HepG2 (cell line): ENCODE data around the gene HERC4. TPM values are rescaled to one million over a fixed set of nuclear protein-coding genes. Genes with fewer than 3 reads are reported as not detected.

Experiments used
- GABPA ChIP-seq, 2 experiments: IDR thresholded peaks; 2 replicates each; pipeline ENCODE4 v1.6.1; 2011 to 2016; ENCODE audit warnings: low read depth in 2 of 2, low read length in 1 of 2, missing biosample characterization in 1 of 2, missing genetic modification characterization in 1 of 2
- GTF2F1 ChIP-seq: fragments of 150-350 bp; IDR thresholded peaks from 2 replicates; pipeline ENCODE4 v1.6.1; 2014; ENCODE audit warnings: low read length
- ISL2 ChIP-seq: sonication (generic); formaldehyde crosslinking; IDR thresholded peaks from 2 replicates; pipeline ENCODE4 v1.5.0; 2020; ENCODE audit warnings: missing genetic modification reagents
- ONECUT2 ChIP-seq: sonication (generic); formaldehyde crosslinking; IDR thresholded peaks from 2 replicates; pipeline ENCODE4 v1.4.0; 2020; ENCODE audit warnings: missing genetic modification reagents
- REXO4 ChIP-seq: sonication (generic); formaldehyde crosslinking; IDR thresholded peaks from 2 replicates; pipeline ENCODE4 v1.8.0; 2022; ENCODE audit warnings: missing genetic modification reagents, mild to moderate bottlenecking, borderline replicate concordance
- SAFB2 ChIP-seq: sonication (generic); formaldehyde crosslinking; IDR thresholded peaks from 2 replicates; pipeline ENCODE4 v1.5.1; 2020; ENCODE audit warnings: missing genetic modification reagents, low read depth, mild to moderate bottlenecking, borderline replicate concordance
- TARDBP ChIP-seq: sonication (generic); formaldehyde crosslinking; IDR thresholded peaks from 2 replicates; pipeline ENCODE4 v1.8.0; 2022; ENCODE audit warnings: mild to moderate bottlenecking, missing genetic modification reagents
- ZMYM2 ChIP-seq: sonication (generic); formaldehyde crosslinking; IDR thresholded peaks from 2 replicates; pipeline ENCODE4 v1.8.0; 2022; ENCODE audit warnings: mild to moderate bottlenecking, missing genetic modification reagents
- ZNF124 ChIP-seq: sonication (generic); formaldehyde crosslinking; IDR thresholded peaks from 2 replicates; pipeline ENCODE4 v1.4.0; 2020; ENCODE audit warnings: missing genetic modification reagents
- ZNF343 ChIP-seq: sonication (generic); formaldehyde crosslinking; IDR thresholded peaks from 2 replicates; pipeline ENCODE4 v1.4.0; 2020; ENCODE audit warnings: mild to moderate bottlenecking, missing genetic modification reagents
- ZNF558 ChIP-seq: sonication (generic); formaldehyde crosslinking; IDR thresholded peaks from 2 replicates; pipeline ENCODE4 v1.9.0; 2022; ENCODE audit warnings: mild to moderate bottlenecking, missing genetic modification reagents, borderline replicate concordance
- ZNF563 ChIP-seq: sonication (generic); formaldehyde crosslinking; IDR thresholded peaks from 2 replicates; pipeline ENCODE4 v1.8.0; 2022; ENCODE audit warnings: mild to moderate bottlenecking, moderate library complexity, missing genetic modification reagents
- polyA plus RNA-seq, 8 experiments: library from polyadenylated mRNA; depleted of rRNA in 3 of 8; stranded (reverse) in 7 of 8; unstranded in 1 of 8; fragments of >200 nt; fragmentation: Illumina TruSeq in 4 of 8; extraction: Trizol in 4 of 8; gene quantifications; 2 replicates each; pipeline versions ENCODE4 v1.2.1 to v1.2.3, GENCODE V29; 2011 to 2016; ENCODE audit warnings: low read depth in 4 of 8, missing spikeins in 1 of 8, mixed read lengths in 1 of 8; ENCODE audit not compliant: insufficient read depth in 1 of 8
- total RNA-seq, 5 experiments: library from RNA; depleted of rRNA; stranded (reverse); fragments of >200 nt; fragmentation: Illumina TruSeq; extraction: Trizol; gene quantifications; 2 replicates each; pipeline ENCODE4 v1.2.3, GENCODE V29; 2016; ENCODE audit warnings: low read depth in 1 of 5
- TF ChIP-seq, protein P1 (sequence below): sonication (generic); formaldehyde crosslinking; IDR thresholded peaks from 2 replicates; pipeline ENCODE4 v1.8.0; 2022; ENCODE audit warnings: low read depth, missing genetic modification reagents
- TF ChIP-seq, protein P2 (sequence below): sonication (generic); formaldehyde crosslinking; IDR thresholded peaks from one replicate; pipeline ENCODE4 v1.5.1; 2020; ENCODE audit warnings: mild to moderate bottlenecking, missing genetic modification reagents; ENCODE audit errors: not compliant biosample characterization
- TF ChIP-seq, protein P3 (sequence below): sonication (generic); formaldehyde crosslinking; IDR thresholded peaks from 2 replicates; pipeline ENCODE4 v1.5.0; 2020; ENCODE audit warnings: missing genetic modification reagents

HERC4 gene
- total and polyA plus RNA-seq, 2 of the 13 experiments (the other 11 are each of a cell fraction or from before 2014, with no cell fraction given): 9.8 to 20.2 TPM

DNA sequence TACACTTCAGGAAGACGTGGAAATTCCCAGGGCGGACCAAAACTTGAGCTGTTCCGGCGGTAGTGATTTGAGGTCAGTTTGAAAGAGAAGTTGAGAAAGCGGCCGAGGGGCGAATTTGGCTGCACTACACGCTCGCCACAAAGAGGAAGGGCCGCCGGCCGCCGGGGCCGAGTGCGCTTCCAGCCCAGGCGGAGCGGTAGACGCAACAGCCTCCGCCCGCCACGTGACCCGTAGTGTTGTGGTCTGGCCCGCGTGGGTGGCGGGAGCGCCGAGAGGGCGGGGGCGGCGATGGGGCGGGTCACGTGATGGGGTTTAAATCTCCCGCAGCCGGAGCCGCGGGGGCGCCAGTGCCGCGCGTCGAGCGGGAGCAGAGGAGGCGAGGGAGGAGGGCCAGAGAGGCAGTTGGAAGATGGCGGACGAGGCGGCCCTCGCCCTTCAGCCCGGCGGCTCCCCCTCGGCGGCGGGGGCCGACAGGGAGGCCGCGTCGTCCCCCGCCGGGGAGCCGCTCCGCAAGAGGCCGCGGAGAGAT lies 190.7 kb downstream of the HERC4 start, which contains the start of gene SIRT1 (continued):
- TF ChIP-seq, protein P1, sequence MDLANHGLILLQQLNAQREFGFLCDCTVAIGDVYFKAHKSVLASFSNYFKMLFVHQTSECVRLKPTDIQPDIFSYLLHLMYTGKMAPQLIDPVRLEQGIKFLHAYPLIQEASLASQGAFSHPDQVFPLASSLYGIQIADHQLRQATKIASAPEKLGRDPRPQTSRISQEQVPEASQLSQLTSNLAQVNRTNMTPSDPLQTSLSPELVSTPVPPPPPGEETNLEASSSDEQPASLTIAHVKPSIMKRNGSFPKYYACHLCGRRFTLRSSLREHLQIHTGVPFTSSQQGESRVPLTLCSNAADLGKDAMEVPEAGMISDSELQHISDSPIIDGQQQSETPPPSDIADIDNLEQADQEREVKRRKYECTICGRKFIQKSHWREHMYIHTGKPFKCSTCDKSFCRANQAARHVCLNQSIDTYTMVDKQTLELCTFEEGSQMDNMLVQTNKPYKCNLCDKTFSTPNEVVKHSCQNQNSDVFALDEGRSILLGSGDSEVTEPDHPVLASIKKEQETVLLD (CRISPR knock-in tag): peak; percentile 67
- TF ChIP-seq, protein P2, sequence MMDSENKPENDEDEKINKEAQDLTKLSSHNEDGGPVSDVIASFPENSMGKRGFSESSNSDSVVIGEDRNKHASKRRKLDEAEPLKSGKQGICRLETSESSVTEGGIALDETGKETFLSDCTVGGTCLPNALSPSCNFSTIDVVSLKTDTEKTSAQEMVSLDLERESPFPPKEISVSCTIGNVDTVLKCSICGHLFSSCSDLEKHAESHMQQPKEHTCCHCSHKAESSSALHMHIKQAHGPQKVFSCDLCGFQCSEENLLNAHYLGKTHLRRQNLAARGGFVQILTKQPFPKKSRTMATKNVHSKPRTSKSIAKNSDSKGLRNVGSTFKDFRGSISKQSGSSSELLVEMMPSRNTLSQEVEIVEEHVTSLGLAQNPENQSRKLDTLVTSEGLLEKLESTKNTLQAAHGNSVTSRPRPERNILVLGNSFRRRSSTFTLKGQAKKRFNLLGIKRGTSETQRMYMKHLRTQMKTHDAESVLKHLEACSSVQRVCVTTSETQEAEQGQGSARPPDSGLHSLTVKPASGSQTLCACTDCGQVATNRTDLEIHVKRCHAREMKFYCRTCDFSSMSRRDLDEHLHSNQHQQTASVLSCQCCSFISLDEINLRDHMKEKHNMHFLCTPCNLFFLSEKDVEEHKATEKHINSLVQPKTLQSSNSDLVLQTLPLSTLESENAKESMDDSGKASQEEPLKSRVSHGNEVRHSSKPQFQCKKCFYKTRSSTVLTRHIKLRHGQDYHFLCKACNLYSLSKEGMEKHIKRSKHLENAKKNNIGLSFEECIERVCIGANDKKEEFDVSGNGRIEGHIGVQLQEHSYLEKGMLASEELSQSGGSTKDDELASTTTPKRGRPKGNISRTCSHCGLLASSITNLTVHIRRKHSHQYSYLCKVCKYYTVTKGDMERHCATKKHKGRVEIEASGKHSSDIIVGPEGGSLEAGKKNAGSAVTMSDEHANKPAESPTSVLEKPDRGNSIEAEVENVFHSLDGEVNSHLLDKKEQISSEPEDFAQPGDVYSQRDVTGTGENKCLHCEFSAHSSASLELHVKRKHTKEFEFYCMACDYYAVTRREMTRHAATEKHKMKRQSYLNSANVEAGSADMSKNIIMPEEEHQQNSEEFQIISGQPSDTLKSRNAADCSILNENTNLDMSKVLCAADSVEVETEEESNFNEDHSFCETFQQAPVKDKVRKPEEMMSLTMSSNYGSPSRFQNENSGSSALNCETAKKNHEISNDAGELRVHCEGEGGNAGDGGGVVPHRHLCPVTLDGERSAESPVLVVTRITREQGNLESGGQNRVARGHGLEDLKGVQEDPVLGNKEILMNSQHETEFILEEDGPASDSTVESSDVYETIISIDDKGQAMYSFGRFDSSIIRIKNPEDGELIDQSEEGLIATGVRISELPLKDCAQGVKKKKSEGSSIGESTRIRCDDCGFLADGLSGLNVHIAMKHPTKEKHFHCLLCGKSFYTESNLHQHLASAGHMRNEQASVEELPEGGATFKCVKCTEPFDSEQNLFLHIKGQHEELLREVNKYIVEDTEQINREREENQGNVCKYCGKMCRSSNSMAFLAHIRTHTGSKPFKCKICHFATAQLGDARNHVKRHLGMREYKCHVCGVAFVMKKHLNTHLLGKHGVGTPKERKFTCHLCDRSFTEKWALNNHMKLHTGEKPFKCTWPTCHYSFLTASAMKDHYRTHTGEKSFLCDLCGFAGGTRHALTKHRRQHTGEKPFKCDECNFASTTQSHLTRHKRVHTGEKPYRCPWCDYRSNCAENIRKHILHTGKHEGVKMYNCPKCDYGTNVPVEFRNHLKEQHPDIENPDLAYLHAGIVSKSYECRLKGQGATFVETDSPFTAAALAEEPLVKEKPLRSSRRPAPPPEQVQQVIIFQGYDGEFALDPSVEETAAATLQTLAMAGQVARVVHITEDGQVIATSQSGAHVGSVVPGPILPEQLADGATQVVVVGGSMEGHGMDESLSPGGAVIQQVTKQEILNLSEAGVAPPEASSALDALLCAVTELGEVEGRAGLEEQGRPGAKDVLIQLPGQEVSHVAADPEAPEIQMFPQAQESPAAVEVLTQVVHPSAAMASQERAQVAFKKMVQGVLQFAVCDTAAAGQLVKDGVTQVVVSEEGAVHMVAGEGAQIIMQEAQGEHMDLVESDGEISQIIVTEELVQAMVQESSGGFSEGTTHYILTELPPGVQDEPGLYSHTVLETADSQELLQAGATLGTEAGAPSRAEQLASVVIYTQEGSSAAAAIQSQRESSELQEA (CRISPR knock-in tag): no peak
- no peak for TF ChIP-seq SAFB2
- peak; percentile 83 for TF ChIP-seq ZNF558 (CRISPR knock-in tag)
- 0 out of 2 replicates have a peak, but pooled peaks have one; percentile 36 for TF ChIP-seq ZNF563 (CRISPR knock-in tag)
- TF ChIP-seq ONECUT2: no peak
- TF ChIP-seq, protein P3, sequence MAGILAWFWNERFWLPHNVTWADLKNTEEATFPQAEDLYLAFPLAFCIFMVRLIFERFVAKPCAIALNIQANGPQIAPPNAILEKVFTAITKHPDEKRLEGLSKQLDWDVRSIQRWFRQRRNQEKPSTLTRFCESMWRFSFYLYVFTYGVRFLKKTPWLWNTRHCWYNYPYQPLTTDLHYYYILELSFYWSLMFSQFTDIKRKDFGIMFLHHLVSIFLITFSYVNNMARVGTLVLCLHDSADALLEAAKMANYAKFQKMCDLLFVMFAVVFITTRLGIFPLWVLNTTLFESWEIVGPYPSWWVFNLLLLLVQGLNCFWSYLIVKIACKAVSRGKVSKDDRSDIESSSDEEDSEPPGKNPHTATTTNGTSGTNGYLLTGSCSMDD: no peak
- no peak for TF ChIP-seq GABPA (IDR thresholded peaks at IDR 0.05; ENCODE audit: low read depth, low read length)
- no peak for TF ChIP-seq GABPA (CRISPR knock-in tag; IDR thresholded peaks at IDR 0.05; ENCODE audit: low read depth)
- peak; percentile 72 for TF ChIP-seq ISL2 (CRISPR knock-in tag)
- peak; percentile 88 for TF ChIP-seq TARDBP (CRISPR knock-in tag)
- peak; percentile 87; the same call in 1 of the 2 replicates for TF ChIP-seq REXO4 (CRISPR knock-in tag)
- peak; percentile 63; the same call in 1 of the 2 replicates for TF ChIP-seq ZMYM2 (CRISPR knock-in tag)
- TF ChIP-seq GTF2F1: peak; percentile 57; the same call in 1 of the 2 replicates
- TF ChIP-seq ZNF343 (CRISPR knock-in tag): no peak
- peak; percentile 61; the same call in 1 of the 2 replicates for TF ChIP-seq ZNF124 (CRISPR knock-in tag)
